DND-41 (cell line): ENCODE measurements around the gene SH2D6.

Experiments
- ATAC-seq: fragments of 200-7000 bp; cut with Tn5 transposase; 3 replicates; pipeline ENCODE4 v1.9.1; 2021; ENCODE audit warnings: low read depth; ENCODE audit not compliant: insufficient read depth
- DNase-seq: peaks from one replicate; pipeline ENCODE4 v3.0.0-alpha.2; 2020
- H2AFZ ChIP-seq: 2 replicates; pipeline ENCODE4 v1.6.0; 2012; ENCODE audit warnings: low read depth, low read length
- H3K27ac ChIP-seq: 2 replicates; pipeline ENCODE4 v1.5.1; 2012; ENCODE audit warnings: low read length, inconsistent platforms
- H3K27me3 ChIP-seq: fragments of 200-600 bp; sonication (generic); 2 replicates; pipeline ENCODE4 v1.6.0; 2012; ENCODE audit warnings: low read length, mild to moderate bottlenecking, inconsistent platforms; ENCODE audit not compliant: insufficient read depth, poor library complexity
- H3K36me3 ChIP-seq: 2 replicates; pipeline ENCODE4 v1.5.1; 2012; ENCODE audit warnings: low read length, inconsistent platforms; ENCODE audit not compliant: insufficient read depth
- H3K4me1 ChIP-seq: 2 replicates; pipeline ENCODE4 v1.5.1; 2012; ENCODE audit warnings: mild to moderate bottlenecking, low read length; ENCODE audit not compliant: insufficient read depth
- H3K4me2 ChIP-seq: 2 replicates; pipeline ENCODE4 v1.6.0; 2012; ENCODE audit warnings: mild to moderate bottlenecking, moderate library complexity, low read length, inconsistent platforms; ENCODE audit not compliant: insufficient read depth
- H3K4me3 ChIP-seq, 2 experiments: fragments of 200-600 bp in 1 of 2; shearing (Covaris generic) in 1 of 2; 2 replicates each; pipeline ENCODE4 v1.5.1; 2012 to 2016; ENCODE audit warnings: inconsistent platforms in 2 of 2, low read length in 2 of 2, mild to moderate bottlenecking in 2 of 2, low read depth in 1 of 2, moderate library complexity in 1 of 2
- H3K79me2 ChIP-seq: 2 replicates; pipeline ENCODE4 v1.6.0; 2012; ENCODE audit warnings: low read length, inconsistent platforms; ENCODE audit not compliant: insufficient read depth
- H3K9ac ChIP-seq: 2 replicates; pipeline ENCODE4 v1.6.0; 2012; ENCODE audit warnings: low read depth, mild to moderate bottlenecking, inconsistent platforms, low read length, moderate library complexity
- H3K9me3 ChIP-seq: 2 replicates; pipeline ENCODE4 v1.5.1; 2012; ENCODE audit warnings: low read length, moderate library complexity, mild to moderate bottlenecking, inconsistent platforms; ENCODE audit not compliant: insufficient read depth, severe bottlenecking
- H4K20me1 ChIP-seq: 2 replicates; pipeline ENCODE4 v1.6.0; 2012; ENCODE audit warnings: low read length; ENCODE audit not compliant: insufficient read depth
- CTCF ChIP-seq: IDR thresholded peaks from 2 replicates; pipeline ENCODE4 v1.5.1; 2012; ENCODE audit warnings: borderline replicate concordance, low read length, moderate library complexity, mild to moderate bottlenecking; ENCODE audit not compliant: poor library complexity, severe bottlenecking; ENCODE audit errors: extremely low read depth
- EZH2 ChIP-seq: IDR thresholded peaks from 3 replicates; pipeline ENCODE4 v1.6.1; 2012; ENCODE audit warnings: borderline replicate concordance, low read depth, mild to moderate bottlenecking, moderate library complexity, low read length, inconsistent platforms; ENCODE audit not compliant: severe bottlenecking

The SH2D6 gene

GRCh38 chr2:85457877-85458316, 39.4 kb downstream of the SH2D6 start:
- H3K4me3 ChIP-seq: no peak overlapping the region
- H3K79me2 ChIP-seq: no peaks in the 10 kb centered on the region
- no peaks in the 10 kb centered on the region for H3K27me3 ChIP-seq
- H3K36me3 ChIP-seq: no peaks in the 10 kb centered on the region
- no peak overlapping the region for H2AFZ ChIP-seq
- no peak overlapping the region for H3K27ac ChIP-seq
- H3K4me1 ChIP-seq: no peaks in the 10 kb centered on the region
- no peak overlapping the region for H3K4me2 ChIP-seq
- DNase-seq: no peak
- H4K20me1 ChIP-seq: no peaks in the 10 kb centered on the region
- H3K9ac ChIP-seq: no peak overlapping the region
- TF ChIP-seq CTCF (no peak), EZH2 (no peak)
- ATAC-seq: no peak
- no peaks in the 10 kb centered on the region for H3K9me3 ChIP-seq

- Histone ChIP-seq H2AFZ (no peak overlapping the region), H3K4me1 (no peaks in the 10 kb centered on the region), H4K20me1 (no peaks in the 10 kb centered on the region), H3K79me2 (no peaks in the 10 kb centered on the region), H3K27me3 (no peaks in the 10 kb centered on the region), H3K9ac (no peak overlapping the region), H3K4me2 (no peak overlapping the region), H3K36me3 (no peaks in the 10 kb centered on the region), H3K4me3 (no peak overlapping the region), H3K27ac (no peak overlapping the region), H3K9me3 (no peaks in the 10 kb centered on the region)
- TF ChIP-seq CTCF (no peak), EZH2 (no peak)
- ATAC-seq: no peak
- DNase-seq: no peak
These were observed 40.4 kb downstream of the SH2D6 start for GRCh38 chr2:85458601-85459563.

- Histone ChIP-seq H3K4me1 (no peaks in the 10 kb centered on the region), H3K9me3 (no peaks in the 10 kb centered on the region), H3K4me3 (no peak overlapping the region), H3K79me2 (no peaks in the 10 kb centered on the region), H3K9ac (no peak overlapping the region), H3K4me2 (no peak overlapping the region), H3K36me3 (no peaks in the 10 kb centered on the region), H3K27ac (no peak overlapping the region), H3K27me3 (no peaks in the 10 kb centered on the region), H4K20me1 (no peaks in the 10 kb centered on the region), H2AFZ (no peak overlapping the region)
- DNase-seq (no peak), ATAC-seq (no peak)
- TF ChIP-seq CTCF (no peak), EZH2 (no peak)
These were observed 41.3 kb downstream of the SH2D6 start for GRCh38 chr2:85459771-85460170.
